ENCODE measurements around the gene CALD1. TPM values are rescaled to one million over a fixed set of nuclear protein-coding genes. Genes with fewer than 3 reads are reported as not detected.

The CALD1 gene
- total RNA-seq, 2 experiments from 2014 or later = 2.1 to 2.2 TPM

DNA sequence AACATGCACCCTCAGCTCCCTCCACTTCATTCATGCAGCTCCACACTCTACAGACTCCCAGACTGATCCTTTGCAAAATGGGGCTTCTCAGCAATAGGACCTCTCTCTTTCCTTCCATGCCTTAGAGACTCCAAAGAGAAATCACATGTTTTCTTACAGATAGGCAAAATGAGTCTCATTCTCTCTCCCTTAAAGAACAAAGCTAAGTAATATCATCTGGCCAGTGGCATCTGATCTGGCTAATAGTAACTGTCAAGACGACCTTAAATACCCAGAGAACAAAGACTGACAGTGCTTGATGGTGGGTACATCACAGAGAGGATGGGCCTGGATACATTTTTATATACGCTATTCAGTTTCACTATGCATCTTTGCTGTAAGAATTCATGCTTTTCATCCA is 43.1 kb upstream of the CALD1 start:
- ChIA-PET CTCF (interaction anchor here (1.1 kb wide), 1 partner anchor 103 kb away, joined by 3 read pairs; no protein-coding TSS in a partner anchor), POLR2A (no interaction called here)
- Mint-ChIP-seq H3K36me3 (ENCODE audit: low read depth) (no peaks in the 10 kb centered on the region), H3K4me1 (ENCODE audit: low read depth) (peaks cover 9% of the 10 kb centered on the region), H3K4me3 (no peak overlapping the region), H3K27me3 (peaks cover 2% of the 10 kb centered on the region), H3K9me3 (no peaks in the 10 kb centered on the region), H3K27ac (no peak overlapping the region)
- intact Hi-C loops (cut with micrococcal nuclease) = no loop called here
- ATAC-seq (no peak), DNase-seq (no peak)
- TF ChIP-seq, protein P1, sequence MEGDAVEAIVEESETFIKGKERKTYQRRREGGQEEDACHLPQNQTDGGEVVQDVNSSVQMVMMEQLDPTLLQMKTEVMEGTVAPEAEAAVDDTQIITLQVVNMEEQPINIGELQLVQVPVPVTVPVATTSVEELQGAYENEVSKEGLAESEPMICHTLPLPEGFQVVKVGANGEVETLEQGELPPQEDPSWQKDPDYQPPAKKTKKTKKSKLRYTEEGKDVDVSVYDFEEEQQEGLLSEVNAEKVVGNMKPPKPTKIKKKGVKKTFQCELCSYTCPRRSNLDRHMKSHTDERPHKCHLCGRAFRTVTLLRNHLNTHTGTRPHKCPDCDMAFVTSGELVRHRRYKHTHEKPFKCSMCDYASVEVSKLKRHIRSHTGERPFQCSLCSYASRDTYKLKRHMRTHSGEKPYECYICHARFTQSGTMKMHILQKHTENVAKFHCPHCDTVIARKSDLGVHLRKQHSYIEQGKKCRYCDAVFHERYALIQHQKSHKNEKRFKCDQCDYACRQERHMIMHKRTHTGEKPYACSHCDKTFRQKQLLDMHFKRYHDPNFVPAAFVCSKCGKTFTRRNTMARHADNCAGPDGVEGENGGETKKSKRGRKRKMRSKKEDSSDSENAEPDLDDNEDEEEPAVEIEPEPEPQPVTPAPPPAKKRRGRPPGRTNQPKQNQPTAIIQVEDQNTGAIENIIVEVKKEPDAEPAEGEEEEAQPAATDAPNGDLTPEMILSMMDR (IDR thresholded peaks at IDR 0.05) = no peak

DNA sequence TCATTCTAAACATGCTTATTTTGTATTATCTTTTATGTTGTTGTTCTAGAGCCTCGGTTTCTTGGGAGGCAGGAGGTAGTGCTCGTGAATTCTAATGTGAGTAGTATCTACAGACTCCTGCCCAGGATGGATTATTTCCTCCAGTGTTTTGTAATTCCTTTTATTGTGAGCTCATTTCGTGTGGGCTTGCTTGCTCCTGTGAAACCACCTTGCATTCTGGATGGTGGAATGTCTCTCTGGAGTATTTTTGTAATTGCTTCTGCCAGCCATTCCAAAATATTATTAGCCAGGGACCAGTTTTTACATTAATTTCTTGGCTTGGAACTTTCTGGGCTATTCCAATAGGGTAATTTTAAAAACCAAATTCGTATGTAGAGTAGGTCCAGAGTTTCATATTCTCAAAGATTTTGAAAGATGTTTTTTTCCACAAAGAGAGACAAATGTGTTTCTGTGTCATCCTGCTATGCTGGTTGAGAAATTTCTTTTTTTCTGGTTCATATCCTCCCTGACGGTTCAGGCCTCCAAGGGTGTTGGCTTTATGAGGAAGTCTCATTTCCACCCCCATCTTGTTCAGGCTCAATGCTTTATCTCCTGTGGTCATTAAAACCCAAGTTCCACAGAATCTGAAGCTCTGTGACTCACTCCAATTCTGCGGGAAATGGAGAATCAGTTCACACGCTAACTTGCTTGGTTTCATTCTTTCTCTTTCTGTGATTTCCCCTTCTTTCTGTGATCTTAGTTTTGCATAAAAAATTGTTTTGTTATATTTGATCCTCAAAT is 41.7 kb upstream of the CALD1 start:
- Mint-ChIP-seq H3K27me3 (peaks cover 2% of the 10 kb centered on the region), H3K4me1 (ENCODE audit: low read depth) (peaks cover 9% of the 10 kb centered on the region), H3K27ac (peak overlapping the region; percentile 11), H3K9me3 (no peaks in the 10 kb centered on the region), H3K4me3 (no peak overlapping the region), H3K36me3 (ENCODE audit: low read depth) (no peaks in the 10 kb centered on the region)
- POLR2A ChIA-PET = no interaction called here
- TF ChIP-seq, protein P1 (IDR thresholded peaks at IDR 0.05) = no peak
- intact Hi-C loops (cut with micrococcal nuclease) = no loop called here
- DNase-seq (peak; percentile 27), ATAC-seq (peak; percentile 87)
- CTCF ChIA-PET = no interaction called here

- Mint-ChIP-seq H3K27ac (no peak overlapping the region), H3K27me3 (peaks cover 2% of the 10 kb centered on the region), H3K4me1 (ENCODE audit: low read depth) (peaks cover 9% of the 10 kb centered on the region), H3K4me3 (no peak overlapping the region), H3K9me3 (no peaks in the 10 kb centered on the region), H3K36me3 (ENCODE audit: low read depth) (no peaks in the 10 kb centered on the region)
- ATAC-seq = no peak
- ChIA-PET POLR2A (no interaction called here), CTCF (interaction anchor here (1.3 kb wide), 1 partner anchor 10 kb away, joined by 4 read pairs; no protein-coding TSS in a partner anchor)
- DNase-seq = no peak
- intact Hi-C loops (cut with micrococcal nuclease) = no loop called here
- TF ChIP-seq, protein P1 (IDR thresholded peaks at IDR 0.05) = no peak
Observed at GRCh38 chr7:134739362-134739761, 40.1 kb upstream of the CALD1 start.

DNA sequence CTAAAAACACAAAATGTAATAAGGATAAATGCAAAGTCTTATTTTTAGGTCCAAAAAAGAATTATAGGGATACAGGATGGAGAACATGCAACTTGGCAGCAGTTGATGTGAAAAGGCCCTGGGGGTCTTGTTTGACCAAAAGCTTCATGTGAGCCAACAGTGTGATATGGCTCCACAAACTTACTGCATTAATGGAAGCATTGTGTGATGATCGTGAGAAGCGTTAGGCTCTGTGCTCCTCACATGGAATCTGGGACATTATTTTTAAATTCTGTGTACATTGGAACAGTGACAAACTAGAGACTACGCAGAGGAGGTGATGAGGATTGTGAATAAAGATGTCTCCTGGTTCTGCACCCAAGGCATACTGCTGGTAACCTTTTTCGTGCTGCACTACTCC is 39.1 kb upstream of the CALD1 start:
- Mint-ChIP-seq H3K27me3 (peaks cover 2% of the 10 kb centered on the region), H3K36me3 (ENCODE audit: low read depth) (no peaks in the 10 kb centered on the region), H3K4me3 (no peak overlapping the region), H3K4me1 (ENCODE audit: low read depth) (peaks cover 9% of the 10 kb centered on the region), H3K27ac (no peak overlapping the region), H3K9me3 (no peaks in the 10 kb centered on the region)
- intact Hi-C loops (cut with micrococcal nuclease) = no loop called here
- POLR2A ChIA-PET = no interaction called here
- DNase-seq = no peak
- TF ChIP-seq, protein P1 (IDR thresholded peaks at IDR 0.05) = no peak
- no peak for ATAC-seq
- CTCF ChIA-PET = interaction anchor here (1.0 kb wide), 1 partner anchor 50 kb away, joined by 3 read pairs; no protein-coding TSS in a partner anchor

DNA sequence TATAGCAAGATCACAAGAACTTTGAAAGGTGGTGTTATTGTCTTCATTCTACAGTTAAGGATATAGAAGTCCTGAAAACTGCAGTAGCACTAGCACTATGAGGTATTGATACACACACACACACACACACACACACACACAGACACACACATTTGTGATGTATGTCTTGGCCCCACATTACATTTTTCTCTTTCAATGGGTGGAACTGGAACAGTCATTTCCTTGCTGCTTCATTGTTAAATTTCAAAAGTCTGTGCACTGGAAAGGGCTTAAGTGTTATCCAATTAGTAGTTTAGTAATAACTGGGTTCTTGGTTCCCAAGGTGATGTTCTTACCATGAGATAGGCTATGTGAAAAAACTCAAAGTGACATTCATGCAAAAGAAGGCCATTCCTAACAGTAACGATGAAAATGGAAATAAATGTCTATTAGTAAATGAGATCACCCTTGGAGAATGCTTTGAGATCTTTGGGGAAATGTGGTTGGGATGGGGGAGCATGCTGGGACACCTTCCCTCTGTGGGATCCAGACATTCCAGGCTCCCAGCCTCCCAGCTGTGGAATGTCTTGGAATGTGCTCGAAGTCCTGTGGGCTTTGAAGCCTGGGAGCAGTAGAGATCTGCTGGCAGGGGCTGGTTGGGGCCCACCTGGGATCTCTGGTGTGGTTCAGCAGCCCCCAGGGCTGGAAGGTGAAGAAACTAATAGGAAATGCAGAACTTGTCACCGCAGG is 37.4 kb upstream of the CALD1 start:
- DNase-seq (no peak), ATAC-seq (no peak)
- Mint-ChIP-seq H3K9me3 (no peaks in the 10 kb centered on the region), H3K36me3 (ENCODE audit: low read depth) (no peaks in the 10 kb centered on the region), H3K4me1 (ENCODE audit: low read depth) (peaks cover 9% of the 10 kb centered on the region), H3K4me3 (no peak overlapping the region), H3K27me3 (peaks cover 3% of the 10 kb centered on the region), H3K27ac (no peak overlapping the region)
- ChIA-PET POLR2A (no interaction called here), CTCF (no interaction called here)
- intact Hi-C loops (cut with micrococcal nuclease) = no loop called here
- TF ChIP-seq, protein P1 (IDR thresholded peaks at IDR 0.05) = no peak
